DOHH2 (cell line): ENCODE data around the gene RFC3.

ENCODE experiments used
- EZH2phosphoT487 ChIP-seq: fragments of 200-600 bp; sonication (generic); IDR thresholded peaks from 2 replicates; pipeline ENCODE4 v1.6.1; 2017; ENCODE audit warnings: borderline replicate concordance, mild to moderate bottlenecking, antibody characterized with exemption, low read length, moderate library complexity, mixed read lengths
- TF ChIP-seq, protein P1 (sequence below): fragments of 200-600 bp; sonication (generic); IDR thresholded peaks from one replicate; pipeline ENCODE4 v1.5.1; 2014; ENCODE audit warnings: antibody characterized with exemption, mild to moderate bottlenecking, low read depth, low read length; ENCODE audit not compliant: poor library complexity, severe bottlenecking

DNA sequence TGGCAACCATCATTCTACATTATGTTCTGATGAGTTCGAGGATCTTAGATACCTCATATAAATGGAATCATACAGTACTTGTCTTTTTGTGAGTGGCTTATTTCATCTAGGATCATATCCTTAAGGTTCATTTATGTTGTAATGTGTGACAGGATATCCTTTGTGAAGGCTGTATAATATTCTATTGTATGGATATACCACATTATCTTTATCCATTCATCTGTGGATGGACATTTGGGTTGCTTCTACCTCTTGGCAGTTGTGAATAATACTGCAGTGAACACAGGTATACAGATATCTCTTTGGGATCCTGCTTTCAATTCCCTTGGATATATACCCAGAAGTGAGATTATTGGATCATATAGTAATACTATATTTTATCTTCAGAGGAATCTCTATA, 33.2 kb upstream of the RFC3 start:
- TF ChIP-seq, protein P1, sequence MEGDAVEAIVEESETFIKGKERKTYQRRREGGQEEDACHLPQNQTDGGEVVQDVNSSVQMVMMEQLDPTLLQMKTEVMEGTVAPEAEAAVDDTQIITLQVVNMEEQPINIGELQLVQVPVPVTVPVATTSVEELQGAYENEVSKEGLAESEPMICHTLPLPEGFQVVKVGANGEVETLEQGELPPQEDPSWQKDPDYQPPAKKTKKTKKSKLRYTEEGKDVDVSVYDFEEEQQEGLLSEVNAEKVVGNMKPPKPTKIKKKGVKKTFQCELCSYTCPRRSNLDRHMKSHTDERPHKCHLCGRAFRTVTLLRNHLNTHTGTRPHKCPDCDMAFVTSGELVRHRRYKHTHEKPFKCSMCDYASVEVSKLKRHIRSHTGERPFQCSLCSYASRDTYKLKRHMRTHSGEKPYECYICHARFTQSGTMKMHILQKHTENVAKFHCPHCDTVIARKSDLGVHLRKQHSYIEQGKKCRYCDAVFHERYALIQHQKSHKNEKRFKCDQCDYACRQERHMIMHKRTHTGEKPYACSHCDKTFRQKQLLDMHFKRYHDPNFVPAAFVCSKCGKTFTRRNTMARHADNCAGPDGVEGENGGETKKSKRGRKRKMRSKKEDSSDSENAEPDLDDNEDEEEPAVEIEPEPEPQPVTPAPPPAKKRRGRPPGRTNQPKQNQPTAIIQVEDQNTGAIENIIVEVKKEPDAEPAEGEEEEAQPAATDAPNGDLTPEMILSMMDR = no peak
- TF ChIP-seq EZH2phosphoT487 = no peak
